ENCODE data around the gene PLEK2. TPM values are rescaled to one million over a fixed set of nuclear protein-coding genes. Genes with fewer than 3 reads are reported as not detected.

Gene PLEK2
- total and polyA plus RNA-seq, 2 experiments from 2014 or later = 1.0 to 2.2 TPM

DNA sequence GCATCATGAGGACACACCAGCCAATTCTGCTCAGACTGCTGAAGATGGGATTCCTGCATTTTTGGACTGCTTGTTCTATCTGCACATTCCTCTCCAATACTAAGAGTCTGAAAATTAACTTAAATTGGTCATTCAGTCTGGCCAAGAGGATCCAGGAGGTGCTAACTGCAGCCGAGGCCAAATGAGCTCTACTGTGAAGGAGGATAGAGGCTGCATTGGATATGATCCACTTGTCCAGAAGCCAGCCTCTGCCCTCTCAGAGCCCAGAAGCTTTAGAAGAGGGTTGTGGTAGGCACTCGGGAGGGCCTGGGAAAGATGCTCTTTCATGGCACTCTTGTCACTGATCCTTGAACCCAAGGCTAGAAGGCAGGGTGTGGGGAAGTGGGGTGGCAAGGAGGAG lies 37.1 kb upstream of the PLEK2 start:
- peaks cover 20% of the 10 kb centered on the region for H3K36me3 Mint-ChIP-seq (ENCODE audit: low read depth)
- ATAC-seq (no peak), DNase-seq (ENCODE audit: low spot score) (no peak)
- peaks cover 7% of the 10 kb centered on the region for H3K27me3 Mint-ChIP-seq (ENCODE audit: insufficient read depth, low read depth, poor library complexity)
- TF ChIP-seq REST (IDR thresholded peaks at IDR 0.05; ENCODE audit: unreplicated experiment) (no peak), POLR2AphosphoS5 (IDR thresholded peaks at IDR 0.05; ENCODE audit: low read depth) (no peak), NANOG (IDR thresholded peaks at IDR 0.05; ENCODE audit: borderline replicate concordance) (no peak), ZNF331 (CRISPR knock-in tag; IDR thresholded peaks at IDR 0.05; ENCODE audit: low read depth) (no peak), CREB1 (CRISPR knock-in tag; IDR thresholded peaks at IDR 0.05; ENCODE audit: low read depth) (no peak), ZNF114 (CRISPR knock-in tag; IDR thresholded peaks at IDR 0.05) (no peak), ETS1 (IDR thresholded peaks at IDR 0.05) (no peak), CTCF (conservative IDR thresholded peaks at IDR 0.05; ENCODE audit: low read depth in 2 of 2) (no peak)
- Histone ChIP-seq H3K36me3 (ENCODE audit: insufficient read depth) (no peaks in the 10 kb centered on the region), H3K79me2 (replicated peaks; ENCODE audit: insufficient read depth) (no peaks in the 10 kb centered on the region), H3F3A (replicated peaks; ENCODE audit: low read depth) (no peaks in the 10 kb centered on the region), H3K4me1 (ENCODE audit: insufficient read depth) (peaks cover 18% of the 10 kb centered on the region), H3K4me2 (no peak overlapping the region), H3K4me3 (no peak overlapping the region), H2AFZ (no peak overlapping the region), H4K20me1 (replicated peaks; ENCODE audit: insufficient read depth) (no peaks in the 10 kb centered on the region), H3K27ac (ENCODE audit: low read depth) (no peak overlapping the region), H3K27me3 (ENCODE audit: insufficient read depth) (no peaks in the 10 kb centered on the region), H3K9me2 (ENCODE audit: insufficient read depth) (peaks cover 4% of the 10 kb centered on the region; the same call in 1 of the 2 replicates)
- H3K4me1 Mint-ChIP-seq = peaks cover 32% of the 10 kb centered on the region
- H3K9me3 Mint-ChIP-seq = peaks cover 32% of the 10 kb centered on the region
- H3K4me3 Mint-ChIP-seq = no peak overlapping the region
- no peak overlapping the region for H3K27ac Mint-ChIP-seq

- Mint-ChIP-seq H3K36me3 (ENCODE audit: low read depth) (peaks cover 20% of the 10 kb centered on the region), H3K4me1 (peaks cover 49% of the 10 kb centered on the region), H3K4me3 (no peak overlapping the region), H3K27ac (no peak overlapping the region; the same call in 1 of the 2 replicates), H3K9me3 (peaks cover 32% of the 10 kb centered on the region), H3K27me3 (ENCODE audit: insufficient read depth, low read depth, poor library complexity) (peaks cover 10% of the 10 kb centered on the region)
- Histone ChIP-seq H3K4me2 (no peak overlapping the region), H3K27ac (ENCODE audit: low read depth) (no peak overlapping the region), H3K9me2 (ENCODE audit: insufficient read depth) (peaks cover 4% of the 10 kb centered on the region; the same call in 1 of the 2 replicates), H3K79me2 (replicated peaks; ENCODE audit: insufficient read depth) (no peaks in the 10 kb centered on the region), H3K27me3 (ENCODE audit: insufficient read depth) (no peaks in the 10 kb centered on the region), H4K20me1 (replicated peaks; ENCODE audit: insufficient read depth) (no peaks in the 10 kb centered on the region), H2AFZ (peak overlapping the region; percentile 43), H3K4me3 (no peak overlapping the region), H3K4me1 (ENCODE audit: insufficient read depth) (peaks cover 30% of the 10 kb centered on the region), H3F3A (replicated peaks; ENCODE audit: low read depth) (no peaks in the 10 kb centered on the region), H3K36me3 (ENCODE audit: insufficient read depth) (no peaks in the 10 kb centered on the region)
- DNase-seq (ENCODE audit: low spot score) (no peak), ATAC-seq (no peak)
- TF ChIP-seq JUNB (IDR thresholded peaks at IDR 0.05; ENCODE audit: unreplicated experiment) (no peak), STAT1 (IDR thresholded peaks at IDR 0.05; ENCODE audit: unreplicated experiment) (no peak)
- TF ChIP-seq, protein P1, sequence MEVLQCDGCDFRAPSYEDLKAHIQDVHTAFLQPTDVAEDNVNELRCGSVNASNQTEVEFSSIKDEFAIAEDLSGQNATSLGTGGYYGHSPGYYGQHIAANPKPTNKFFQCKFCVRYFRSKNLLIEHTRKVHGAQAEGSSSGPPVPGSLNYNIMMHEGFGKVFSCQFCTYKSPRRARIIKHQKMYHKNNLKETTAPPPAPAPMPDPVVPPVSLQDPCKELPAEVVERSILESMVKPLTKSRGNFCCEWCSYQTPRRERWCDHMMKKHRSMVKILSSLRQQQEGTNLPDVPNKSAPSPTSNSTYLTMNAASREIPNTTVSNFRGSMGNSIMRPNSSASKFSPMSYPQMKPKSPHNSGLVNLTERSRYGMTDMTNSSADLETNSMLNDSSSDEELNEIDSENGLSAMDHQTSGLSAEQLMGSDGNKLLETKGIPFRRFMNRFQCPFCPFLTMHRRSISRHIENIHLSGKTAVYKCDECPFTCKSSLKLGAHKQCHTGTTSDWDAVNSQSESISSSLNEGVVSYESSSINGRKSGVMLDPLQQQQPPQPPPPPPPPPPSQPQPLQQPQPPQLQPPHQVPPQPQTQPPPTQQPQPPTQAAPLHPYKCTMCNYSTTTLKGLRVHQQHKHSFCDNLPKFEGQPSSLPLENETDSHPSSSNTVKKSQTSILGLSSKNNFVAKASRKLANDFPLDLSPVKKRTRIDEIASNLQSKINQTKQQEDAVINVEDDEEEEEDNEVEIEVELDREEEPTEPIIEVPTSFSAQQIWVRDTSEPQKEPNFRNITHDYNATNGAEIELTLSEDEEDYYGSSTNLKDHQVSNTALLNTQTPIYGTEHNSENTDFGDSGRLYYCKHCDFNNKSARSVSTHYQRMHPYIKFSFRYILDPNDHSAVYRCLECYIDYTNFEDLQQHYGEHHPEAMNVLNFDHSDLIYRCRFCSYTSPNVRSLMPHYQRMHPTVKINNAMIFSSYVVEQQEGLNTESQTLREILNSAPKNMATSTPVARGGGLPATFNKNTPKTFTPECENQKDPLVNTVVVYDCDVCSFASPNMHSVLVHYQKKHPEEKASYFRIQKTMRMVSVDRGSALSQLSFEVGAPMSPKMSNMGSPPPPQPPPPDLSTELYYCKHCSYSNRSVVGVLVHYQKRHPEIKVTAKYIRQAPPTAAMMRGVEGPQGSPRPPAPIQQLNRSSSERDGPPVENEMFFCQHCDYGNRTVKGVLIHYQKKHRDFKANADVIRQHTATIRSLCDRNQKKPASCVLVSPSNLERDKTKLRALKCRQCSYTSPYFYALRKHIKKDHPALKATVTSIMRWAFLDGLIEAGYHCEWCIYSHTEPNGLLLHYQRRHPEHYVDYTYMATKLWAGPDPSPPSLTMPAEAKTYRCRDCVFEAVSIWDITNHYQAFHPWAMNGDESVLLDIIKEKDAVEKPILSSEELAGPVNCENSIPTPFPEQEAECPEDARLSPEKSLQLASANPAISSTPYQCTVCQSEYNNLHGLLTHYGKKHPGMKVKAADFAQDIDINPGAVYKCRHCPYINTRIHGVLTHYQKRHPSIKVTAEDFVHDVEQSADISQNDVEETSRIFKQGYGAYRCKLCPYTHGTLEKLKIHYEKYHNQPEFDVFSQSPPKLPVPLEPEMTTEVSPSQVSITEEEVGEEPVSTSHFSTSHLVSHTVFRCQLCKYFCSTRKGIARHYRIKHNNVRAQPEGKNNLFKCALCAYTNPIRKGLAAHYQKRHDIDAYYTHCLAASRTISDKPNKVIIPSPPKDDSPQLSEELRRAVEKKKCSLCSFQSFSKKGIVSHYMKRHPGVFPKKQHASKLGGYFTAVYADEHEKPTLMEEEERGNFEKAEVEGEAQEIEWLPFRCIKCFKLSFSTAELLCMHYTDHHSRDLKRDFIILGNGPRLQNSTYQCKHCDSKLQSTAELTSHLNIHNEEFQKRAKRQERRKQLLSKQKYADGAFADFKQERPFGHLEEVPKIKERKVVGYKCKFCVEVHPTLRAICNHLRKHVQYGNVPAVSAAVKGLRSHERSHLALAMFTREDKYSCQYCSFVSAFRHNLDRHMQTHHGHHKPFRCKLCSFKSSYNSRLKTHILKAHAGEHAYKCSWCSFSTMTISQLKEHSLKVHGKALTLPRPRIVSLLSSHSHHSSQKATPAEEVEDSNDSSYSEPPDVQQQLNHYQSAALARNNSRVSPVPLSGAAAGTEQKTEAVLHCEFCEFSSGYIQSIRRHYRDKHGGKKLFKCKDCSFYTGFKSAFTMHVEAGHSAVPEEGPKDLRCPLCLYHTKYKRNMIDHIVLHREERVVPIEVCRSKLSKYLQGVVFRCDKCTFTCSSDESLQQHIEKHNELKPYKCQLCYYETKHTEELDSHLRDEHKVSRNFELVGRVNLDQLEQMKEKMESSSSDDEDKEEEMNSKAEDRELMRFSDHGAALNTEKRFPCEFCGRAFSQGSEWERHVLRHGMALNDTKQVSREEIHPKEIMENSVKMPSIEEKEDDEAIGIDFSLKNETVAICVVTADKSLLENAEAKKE (CRISPR knock-in tag; IDR thresholded peaks at IDR 0.05) = no peak
Measured at GRCh38 chr14:67447033-67447381, 35.0 kb upstream of the PLEK2 start.
